Aorta (tissue), 4 donors: Measurements from ENCODE around the gene PLBD1. TPM values are rescaled to one million over a fixed set of nuclear protein-coding genes. Genes with fewer than 3 reads are reported as not detected.

Experiments used
- polyA plus RNA-seq, 2 donors: library from polyadenylated mRNA; stranded (reverse); fragments of 200-250 nt; gene quantifications; one replicate each; pipeline ENCODE4 v1.2.3, GENCODE V29; 2013
- total RNA-seq, 2 donors: library from RNA; stranded (reverse); fragmentation: NEBNext Ultra II Directional; extraction: Animal tissue kit (Norgen Biotek cat#: 25700); gene quantifications; one replicate each; pipeline ENCODE4 v1.2.1, GENCODE V29; 2021
- donor health status: healthy with polysubstance abuse.
- donor health status: Bipolar disorder and iron deficiency.
- donor health status: DM: no; HTN: no; CAD: no.
- donor health status: DM: yes; HTN: yes; CAD: no.

Gene PLBD1
- total and polyA plus RNA-seq, 4 donors, result 3.0 to 24.8 (median 8.9) TPM

Other genes with a start within 250 kb of the PLBD1 start
- gene ATF7IP, start 202.2 kb downstream of the PLBD1 start, total RNA-seq, result 10 to 100 TPM; 54.5 to 98.4 TPM
- 1 to 10 TPM; 7.0 to 8.9 TPM for gene ATF7IP, start 202.2 kb downstream of the PLBD1 start, polyA plus RNA-seq
- not detected for gene GUCY2C, start 128.7 kb upstream of the PLBD1 start, total RNA-seq
- gene GUCY2C, start 128.7 kb upstream of the PLBD1 start, polyA plus RNA-seq, result 1 to 10 TPM in 1 of 2 donors, not detected in 1; 3.0 TPM
- 10 to 100 TPM; 43.2 to 44.7 TPM for gene WBP11, start 235.6 kb upstream of the PLBD1 start, total RNA-seq
- gene WBP11, start 235.6 kb upstream of the PLBD1 start, polyA plus RNA-seq, result 10 to 100 TPM; 16.9 TPM
- gene C12orf60, start 235.8 kb upstream of the PLBD1 start, total RNA-seq, result 1 to 10 TPM in 1 of 2 donors, under 1 TPM in 1; 0.91 to 1.1 TPM
- 1 to 10 TPM in 1 of 2 donors, under 1 TPM in 1; 0.56 to 1.9 TPM for gene C12orf60, start 235.8 kb upstream of the PLBD1 start, polyA plus RNA-seq
- 1 to 10 TPM in 1 of 2 donors, under 1 TPM in 1; 0.26 to 1.0 TPM for gene SMCO3, start 246.3 kb upstream of the PLBD1 start, total RNA-seq
- gene SMCO3, start 246.3 kb upstream of the PLBD1 start, polyA plus RNA-seq, result 1 to 10 TPM in 1 of 2 donors, under 1 TPM in 1; 0.88 to 3.0 TPM